GM12891 (cell line): Measurements from ENCODE around the gene MYO7B.

Source experiments
- PAX5 ChIP-seq: IDR thresholded peaks from 2 replicates; pipeline ENCODE4 v1.6.1; 2011; ENCODE audit warnings: low read length, moderate library complexity, mild to moderate bottlenecking; ENCODE audit not compliant: insufficient read depth, severe bottlenecking
- POLR2A ChIP-seq: IDR thresholded peaks from 2 replicates; pipeline ENCODE4 v1.6.1; 2011; ENCODE audit warnings: low read depth, low read length, control low read depth
- POLR2AphosphoS5 ChIP-seq: IDR thresholded peaks from 2 replicates; pipeline ENCODE4 v1.6.1; 2011; ENCODE audit warnings: low read depth, low read length, control low read depth
- POU2F2 ChIP-seq: IDR thresholded peaks from 2 replicates; pipeline ENCODE4 v1.6.1; 2011; ENCODE audit warnings: low read depth, mild to moderate bottlenecking, control low read depth, low read length, moderate library complexity
- TAF1 ChIP-seq: IDR thresholded peaks from 2 replicates; pipeline ENCODE4 v1.6.1; 2011; ENCODE audit warnings: low read depth, low read length, control low read depth

DNA sequence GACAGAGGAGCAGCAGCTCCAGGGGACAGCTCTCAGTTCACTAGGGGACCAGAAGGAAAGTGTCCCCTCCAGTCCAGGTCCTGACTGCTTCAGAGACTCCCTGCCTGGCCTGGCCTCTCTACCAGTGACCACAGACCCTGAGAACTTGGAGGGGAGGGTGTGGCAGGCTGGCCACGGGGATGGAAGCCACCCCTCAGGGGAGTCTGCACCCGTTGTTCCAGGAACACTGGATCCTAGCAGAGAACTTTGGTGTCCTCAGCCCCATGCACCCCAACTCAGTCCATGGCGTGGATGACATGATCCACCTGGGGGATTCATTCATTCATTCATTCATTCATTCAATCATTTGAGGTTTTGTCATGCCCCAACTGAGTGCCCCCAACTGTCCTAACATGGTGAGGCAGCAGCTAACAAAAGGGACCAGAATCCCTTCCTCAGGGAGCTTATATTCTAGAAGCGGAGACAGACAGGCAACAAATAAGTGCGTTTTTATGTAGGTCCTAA is 31.9 kb downstream of the MYO7B start:
- TF ChIP-seq POLR2A, result no peak
- TF ChIP-seq POLR2AphosphoS5, result no peak
- no peak for TF ChIP-seq PAX5
- no peak for TF ChIP-seq POU2F2
- TF ChIP-seq TAF1, result no peak
